Upper lobe of left lung (tissue), 4 donors: ENCODE measurements around the gene BSPH1.

Source experiments
- CTCF ChIP-seq, 6 experiments: fragments of 450-650 bp in 4 of 6; fragments of 200-600 bp in 2 of 6; sonication (generic) in 2 of 6; IDR thresholded peaks; one replicate each; pipeline ENCODE4 v1.5.1; 2016 to 2019; ENCODE audit warnings: antibody characterized with exemption in 6 of 6
- POLR2A ChIP-seq, 4 donors: fragments of 450-650 bp; IDR thresholded peaks; one replicate each; pipeline ENCODE4 v1.5.1; 2016 to 2017; ENCODE audit warnings: antibody characterized with exemption in 4 of 4, mild to moderate bottlenecking in 2 of 4
- POLR2AphosphoS5 ChIP-seq, 2 donors: sonication (generic); formaldehyde crosslinking; IDR thresholded peaks; one replicate each; pipeline ENCODE4 v1.5.1; 2017; ENCODE audit warnings: antibody characterized with exemption in 2 of 2

GRCh38 chr19:48033604-48034003 is 41.6 kb upstream of the BSPH1 start:
- no peak for TF ChIP-seq CTCF (IDR thresholded peaks at IDR 0.05)
- no peak for TF ChIP-seq POLR2AphosphoS5 (IDR thresholded peaks at IDR 0.05)
- no peak for TF ChIP-seq POLR2A (IDR thresholded peaks at IDR 0.05)
